NB4 (cell line): ENCODE results near the gene ISCA1.

Experiments used
- CTCF ChIP-seq: IDR thresholded peaks from one replicate; pipeline ENCODE4 v1.5.1; 2012; ENCODE audit warnings: low read depth, low read length
- MAX ChIP-seq: IDR thresholded peaks from 2 replicates; pipeline ENCODE4 v1.6.1; 2011; ENCODE audit warnings: low read depth, low read length
- MYC ChIP-seq: IDR thresholded peaks from 2 replicates; pipeline ENCODE4 v1.6.1; 2011; ENCODE audit warnings: low read depth, low read length
- POLR2A ChIP-seq: IDR thresholded peaks from 2 replicates; pipeline ENCODE4 v1.6.1; 2011; ENCODE audit warnings: mild to moderate bottlenecking; ENCODE audit not compliant: insufficient read length; ENCODE audit errors: extremely low read depth

- TF ChIP-seq MYC, result no peak
- TF ChIP-seq POLR2A, result no peak
- TF ChIP-seq CTCF, result no peak
- TF ChIP-seq MAX, result no peak
Observed at GRCh38 chr9:86217076-86217755, 65.1 kb downstream of the ISCA1 start.
